Ascending aorta (tissue), 2 donors: ENCODE results near the gene ANKRD22. TPM values are rescaled to one million over a fixed set of nuclear protein-coding genes. Genes with fewer than 3 reads are reported as not detected.
"Not testable (repeated sequence)": the region's sequence is repeated elsewhere in the genome, so short reads cannot be mapped to it uniquely, and the experiment has no call there.

Experiments
- DNase-seq, 2 donors: peaks; one replicate each; pipeline ENCODE4 v3.0.0-alpha.2; 2019; ENCODE audit warnings: low spot score in 2 of 2
- H3K27ac ChIP-seq, 2 donors: fragments of 200-600 bp; sonication (generic); one replicate each; pipeline ENCODE4 v1.5.1; 2016 to 2017; ENCODE audit warnings: mild to moderate bottlenecking in 1 of 2
- H3K27me3 ChIP-seq: fragments of 200-600 bp; sonication (generic); one replicate; pipeline ENCODE4 v1.5.1; 2017
- H3K36me3 ChIP-seq, 2 donors: fragments of 200-600 bp; sonication (generic); one replicate each; pipeline ENCODE4 v1.5.1; 2016
- H3K4me1 ChIP-seq, 2 donors: fragments of 200-600 bp; sonication (generic); one replicate each; pipeline ENCODE4 v1.5.1; 2016 to 2017; ENCODE audit warnings: mild to moderate bottlenecking in 1 of 2
- H3K4me3 ChIP-seq, 2 donors: fragments of 200-600 bp; sonication (generic); one replicate each; pipeline ENCODE4 v1.5.1; 2016 to 2017; ENCODE audit warnings: mild to moderate bottlenecking in 1 of 2
- H3K9me3 ChIP-seq, 2 donors: fragments of 200-600 bp; sonication (generic); one replicate each; pipeline ENCODE4 v1.5.1; 2016
- intact Hi-C: fragments of 100-400 bp; cut with DNase I; formaldehyde crosslinking; loops from one replicate; pipeline ENCODE4 v1.15.1; 2023
- total RNA-seq: library from RNA; depleted of rRNA; stranded (reverse); fragments of >200 nt; gene quantifications from one replicate; pipeline ENCODE4 v1.1.0, GENCODE V29; 2016
- TF ChIP-seq, protein P1 (sequence below), 3 experiments: fragments of 200-600 bp in 2 of 3; fragments of 450-650 bp in 1 of 3; sonication (generic) in 2 of 3; IDR thresholded peaks; one replicate each; pipeline ENCODE4 v1.5.1; 2016 to 2019; ENCODE audit warnings: antibody characterized with exemption in 3 of 3, mild to moderate bottlenecking in 1 of 3, moderate library complexity in 1 of 3

The ANKRD22 gene
- total RNA-seq, 1 donor from 2014 or later = not detected

DNA sequence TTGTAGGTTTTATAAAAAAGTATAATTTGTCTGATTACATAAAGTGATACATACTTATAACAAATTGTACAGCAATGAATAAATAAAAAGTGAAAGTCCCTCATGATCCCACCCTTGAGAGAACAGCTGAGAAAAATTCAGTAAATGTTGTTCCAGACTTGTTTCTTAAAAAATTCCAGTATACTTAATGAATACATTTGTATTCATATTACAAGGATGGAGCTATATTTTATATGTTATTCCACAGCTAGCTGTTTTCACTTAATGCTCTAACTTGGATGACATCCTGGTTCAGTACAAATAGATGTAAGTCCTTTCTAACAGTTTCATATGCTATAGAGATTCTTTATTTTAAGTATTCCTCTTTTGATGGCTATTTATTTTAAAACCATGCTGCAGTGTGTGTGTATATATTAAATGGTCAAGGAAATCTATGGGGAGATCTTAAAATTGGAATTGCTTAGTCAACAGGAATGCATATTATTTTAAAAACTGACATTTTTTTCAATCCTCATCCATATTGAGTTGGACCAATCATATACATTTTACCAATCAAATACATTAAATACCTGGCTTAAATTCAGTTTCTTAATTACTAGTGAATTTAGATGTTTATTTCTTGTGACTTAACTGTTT, 37.3 kb upstream of the ANKRD22 start:
- Histone ChIP-seq H3K4me1 (no peaks in the 10 kb centered on the region), H3K27ac (no peak overlapping the region), H3K36me3 (no peaks in the 10 kb centered on the region), H3K4me3 (no peak overlapping the region), H3K27me3 (no peaks in the 10 kb centered on the region), H3K9me3 (no peaks in the 10 kb centered on the region)
- intact Hi-C loops = no loop called here
- TF ChIP-seq, protein P1, sequence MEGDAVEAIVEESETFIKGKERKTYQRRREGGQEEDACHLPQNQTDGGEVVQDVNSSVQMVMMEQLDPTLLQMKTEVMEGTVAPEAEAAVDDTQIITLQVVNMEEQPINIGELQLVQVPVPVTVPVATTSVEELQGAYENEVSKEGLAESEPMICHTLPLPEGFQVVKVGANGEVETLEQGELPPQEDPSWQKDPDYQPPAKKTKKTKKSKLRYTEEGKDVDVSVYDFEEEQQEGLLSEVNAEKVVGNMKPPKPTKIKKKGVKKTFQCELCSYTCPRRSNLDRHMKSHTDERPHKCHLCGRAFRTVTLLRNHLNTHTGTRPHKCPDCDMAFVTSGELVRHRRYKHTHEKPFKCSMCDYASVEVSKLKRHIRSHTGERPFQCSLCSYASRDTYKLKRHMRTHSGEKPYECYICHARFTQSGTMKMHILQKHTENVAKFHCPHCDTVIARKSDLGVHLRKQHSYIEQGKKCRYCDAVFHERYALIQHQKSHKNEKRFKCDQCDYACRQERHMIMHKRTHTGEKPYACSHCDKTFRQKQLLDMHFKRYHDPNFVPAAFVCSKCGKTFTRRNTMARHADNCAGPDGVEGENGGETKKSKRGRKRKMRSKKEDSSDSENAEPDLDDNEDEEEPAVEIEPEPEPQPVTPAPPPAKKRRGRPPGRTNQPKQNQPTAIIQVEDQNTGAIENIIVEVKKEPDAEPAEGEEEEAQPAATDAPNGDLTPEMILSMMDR (IDR thresholded peaks at IDR 0.05) = no peak
- DNase-seq = no peak

GRCh38 chr10:88886557-88886956, 34.9 kb upstream of the ANKRD22 start:
- intact Hi-C loops = no loop called here
- Histone ChIP-seq H3K36me3 (no peaks in the 10 kb centered on the region), H3K4me3 (no peak overlapping the region), H3K27ac (no peak overlapping the region), H3K4me1 (peaks cover 0 to 4% of the 10 kb centered on the region in 2 donors), H3K27me3 (no peaks in the 10 kb centered on the region), H3K9me3 (no peaks in the 10 kb centered on the region)
- DNase-seq = no peak
- TF ChIP-seq, protein P1 (IDR thresholded peaks at IDR 0.05) = no peak

DNA sequence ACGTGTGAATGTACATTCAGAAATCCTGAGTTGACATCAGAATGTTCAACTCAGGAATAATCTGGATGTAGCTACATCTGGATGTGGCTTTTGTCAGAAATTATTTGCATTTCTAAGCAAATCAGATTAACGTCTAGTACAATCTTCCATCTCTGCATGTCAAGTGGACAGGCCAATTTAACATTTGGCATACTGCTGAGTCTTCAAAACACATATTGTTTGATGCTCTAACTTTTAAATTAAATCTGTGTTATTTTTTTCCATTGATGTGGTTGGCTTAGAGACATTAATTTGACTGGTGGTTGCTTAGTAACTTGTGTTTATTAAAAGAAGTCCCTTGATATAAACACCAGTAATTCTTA, 31.8 kb upstream of the ANKRD22 start:
- TF ChIP-seq, protein P1 (IDR thresholded peaks at IDR 0.05) = no peak
- H3K4me1 ChIP-seq = peaks cover 0 to 12% of the 10 kb centered on the region in 2 donors
- DNase-seq = no peak
- no peaks in the 10 kb centered on the region for H3K36me3 ChIP-seq
- no peak overlapping the region for H3K27ac ChIP-seq
- H3K4me3 ChIP-seq = no peak overlapping the region
- H3K27me3 ChIP-seq = no peaks in the 10 kb centered on the region
- no peaks in the 10 kb centered on the region for H3K9me3 ChIP-seq
- intact Hi-C loops = loop anchor here (5.0 kb wide), 3 partner anchors 46 to 109 kb away; partner anchors contain the start of gene FAS

DNA sequence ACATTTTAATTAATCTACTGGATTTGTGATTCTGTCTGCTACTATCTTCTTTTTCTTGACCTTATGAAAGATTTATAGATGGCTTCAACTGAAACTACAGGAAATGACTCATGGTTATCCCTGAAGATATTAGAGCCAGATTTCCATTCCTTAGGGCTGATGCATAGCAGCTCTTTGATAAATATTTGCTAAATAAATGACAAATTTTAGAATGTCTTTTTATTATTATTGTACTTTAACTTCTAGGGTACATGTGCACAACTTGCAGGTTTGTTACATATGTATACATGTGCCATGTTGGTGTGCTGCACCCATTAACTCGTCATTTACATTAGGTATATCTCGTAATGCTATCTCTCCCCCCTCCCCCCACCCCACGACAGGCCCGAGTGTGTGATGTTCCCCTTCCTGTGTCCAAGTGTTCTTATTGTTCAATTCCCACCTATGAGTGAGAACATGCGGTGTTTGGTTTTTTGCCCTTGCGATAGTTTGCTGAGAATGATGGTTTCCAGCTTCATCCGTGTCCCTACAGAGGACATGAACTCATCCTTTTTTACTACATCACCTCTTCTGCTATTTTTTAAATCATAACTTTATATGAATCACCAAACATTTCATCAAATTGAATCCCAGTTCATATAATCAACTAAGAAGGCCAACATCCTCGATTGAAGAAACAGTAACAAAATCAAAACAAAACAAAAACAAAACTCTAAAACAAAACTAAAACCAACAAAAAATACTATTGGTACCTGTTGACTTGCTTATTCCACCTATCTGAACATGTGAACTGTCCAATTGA, 31.2 kb upstream of the ANKRD22 start:
- not testable (repeated sequence) for H3K36me3 ChIP-seq, DNase-seq, H3K4me3 ChIP-seq, H3K27me3 ChIP-seq, H3K9me3 ChIP-seq
- Histone ChIP-seq H3K4me1 (peaks cover 0 to 12% of the 10 kb centered on the region in 2 donors), H3K27ac (peak overlapping the region in 1 of 2 donors; percentile 56)
- intact Hi-C loops = loop anchor here (5.0 kb wide), 3 partner anchors 46 to 109 kb away; partner anchors contain the start of gene FAS

DNA sequence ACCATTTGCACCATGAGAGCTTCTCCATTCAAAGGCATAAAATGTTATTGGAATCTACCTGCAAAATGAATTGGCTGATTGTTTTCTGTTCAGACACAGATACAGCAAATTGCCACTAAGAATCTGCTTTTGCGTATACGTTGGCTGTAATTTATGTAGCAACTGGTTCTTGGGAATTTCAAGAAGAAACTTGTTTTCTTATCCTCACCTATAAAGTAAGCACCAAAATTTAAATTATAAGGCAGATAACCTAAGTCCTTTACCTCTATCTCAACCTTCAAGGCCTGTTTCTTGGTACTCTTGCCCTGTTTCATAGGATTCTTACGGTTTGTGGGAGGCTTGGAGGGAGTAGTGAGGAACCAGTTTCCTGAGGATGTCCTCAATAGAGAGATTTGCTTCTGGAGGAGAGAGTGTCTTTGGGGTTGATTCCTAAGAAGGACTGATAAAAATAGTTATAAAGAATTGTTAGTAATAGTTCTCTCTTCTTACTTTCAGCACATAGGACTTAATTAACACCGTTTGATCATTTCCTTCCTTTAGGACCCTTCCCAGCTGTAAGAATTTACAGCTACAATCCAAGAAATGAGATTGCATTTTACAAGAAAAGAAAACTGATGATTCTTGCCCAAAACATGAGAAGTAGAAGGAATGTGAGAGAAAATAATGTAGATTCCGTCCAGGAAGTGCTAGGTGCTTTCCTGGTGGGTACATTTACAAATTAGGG, 30.4 kb upstream of the ANKRD22 start:
- Histone ChIP-seq H3K27me3 (no peaks in the 10 kb centered on the region), H3K27ac (peak overlapping the region; percentile 27 to 56), H3K9me3 (no peaks in the 10 kb centered on the region), H3K4me3 (peak overlapping the region; percentile 81 to 90), H3K36me3 (no peaks in the 10 kb centered on the region), H3K4me1 (peaks cover 0 to 12% of the 10 kb centered on the region in 2 donors)
- intact Hi-C loops = loop anchor here (5.0 kb wide), 3 partner anchors 45 to 110 kb away; partner anchors contain the start of gene FAS
- no peak for DNase-seq
- TF ChIP-seq, protein P1 (IDR thresholded peaks at IDR 0.05) = no peak
